ENCODE measurements around the gene LRRC1. TPM values are rescaled to one million over a fixed set of nuclear protein-coding genes. Genes with fewer than 3 reads are reported as not detected.

The LRRC1 gene
- total and polyA plus RNA-seq, 2 donors (not counting 1 experiment from before 2014, with no cell fraction given), result 3.8 to 12.1 TPM

DNA sequence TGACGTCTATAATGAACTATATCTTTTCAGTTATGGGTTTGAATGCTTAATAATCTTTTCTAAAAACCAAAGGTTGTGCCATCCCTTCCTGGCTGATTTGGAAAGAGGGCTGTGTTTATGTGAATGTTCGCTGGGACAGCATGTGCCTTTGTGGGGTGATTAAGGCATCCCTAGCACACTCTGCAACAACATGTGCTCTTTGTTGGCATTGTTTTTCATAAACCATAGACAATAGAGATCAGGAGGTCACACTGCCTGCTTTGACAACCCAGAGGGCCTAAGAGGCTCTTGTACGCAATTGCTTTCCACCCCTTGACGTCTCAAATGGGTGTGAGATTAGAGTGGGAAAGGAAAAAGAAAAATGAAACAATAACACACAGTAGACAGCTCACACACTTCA is 116.0 kb downstream of the LRRC1 start:
- Histone ChIP-seq H3K4me1 (ENCODE audit: control insufficient read depth, extremely low read depth, insufficient read depth, low read length) (no peaks in the 10 kb centered on the region), H3K27ac (ENCODE audit: insufficient read depth, low read length) (no peak overlapping the region), H3K9ac (ENCODE audit: insufficient read depth, low read length) (no peak overlapping the region), H4K20me1 (ENCODE audit: control insufficient read depth, extremely low read depth, insufficient read depth, low read length) (no peaks in the 10 kb centered on the region), H3K4me2 (ENCODE audit: extremely low read depth, insufficient read depth, low read length) (no peak overlapping the region), H3K27me3 (ENCODE audit: control insufficient read depth, insufficient read depth, low read length) (no peaks in the 10 kb centered on the region), H3K4me3 (replicated peaks in 1 of 4; ENCODE audit: control extremely low read depth in 1 of 4, insufficient read depth in 1 of 4, low read depth in 3 of 4, low read length in 4 of 4) (no peak overlapping the region), H3K9me3 (ENCODE audit: control insufficient read depth, insufficient read depth, low read depth, low read length) (no peaks in the 10 kb centered on the region), H3K36me3 (ENCODE audit: control insufficient read depth, insufficient read depth, low read length) (no peaks in the 10 kb centered on the region), H3K79me2 (ENCODE audit: control insufficient read depth, insufficient read depth, low read length) (no peaks in the 10 kb centered on the region), H2AFZ (ENCODE audit: low read length) (no peak overlapping the region)
- peak in 1 of 2 donors; percentile 47 for DNase-seq (ENCODE audit: low read depth in 2 of 2)
- TF ChIP-seq CTCF (conservative IDR thresholded peaks at IDR 0.05 in 1 of 2, IDR thresholded peaks at IDR 0.05 in 1 of 2; ENCODE audit: low read depth in 1 of 2, low read length in 2 of 2) (no peak), EZH2 (IDR thresholded peaks at IDR 0.05; ENCODE audit: low read length, missing control alignments) (no peak)

DNA sequence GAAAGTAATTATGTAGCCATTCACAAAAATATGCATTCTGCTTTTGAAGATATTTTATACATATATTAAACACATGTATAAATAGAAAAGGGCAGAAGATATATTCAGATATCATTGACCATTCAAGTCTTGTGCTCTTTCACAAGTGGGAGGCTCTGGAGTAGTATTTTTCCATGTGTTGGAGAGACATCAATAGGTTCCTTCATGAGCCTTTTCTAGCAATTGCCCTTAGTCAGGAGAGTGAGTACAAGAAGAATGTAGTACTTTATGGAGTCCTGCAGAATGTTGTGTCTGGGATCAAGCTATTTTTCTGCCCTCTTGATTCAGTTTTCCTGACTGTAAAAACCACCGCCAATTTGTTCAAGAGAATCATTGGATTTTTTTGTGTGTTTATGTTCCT is 117.9 kb downstream of the LRRC1 start:
- Histone ChIP-seq H3K4me3 (replicated peaks in 1 of 4; ENCODE audit: control extremely low read depth in 1 of 4, insufficient read depth in 1 of 4, low read depth in 3 of 4, low read length in 4 of 4) (no peak overlapping the region), H3K9ac (ENCODE audit: insufficient read depth, low read length) (no peak overlapping the region), H3K4me2 (ENCODE audit: extremely low read depth, insufficient read depth, low read length) (no peak overlapping the region), H3K9me3 (ENCODE audit: control insufficient read depth, insufficient read depth, low read depth, low read length) (no peaks in the 10 kb centered on the region), H3K79me2 (ENCODE audit: control insufficient read depth, insufficient read depth, low read length) (no peaks in the 10 kb centered on the region), H3K27ac (ENCODE audit: insufficient read depth, low read length) (no peak overlapping the region), H4K20me1 (ENCODE audit: control insufficient read depth, extremely low read depth, insufficient read depth, low read length) (no peaks in the 10 kb centered on the region), H3K4me1 (ENCODE audit: control insufficient read depth, extremely low read depth, insufficient read depth, low read length) (no peaks in the 10 kb centered on the region), H2AFZ (ENCODE audit: low read length) (no peak overlapping the region), H3K36me3 (ENCODE audit: control insufficient read depth, insufficient read depth, low read length) (no peaks in the 10 kb centered on the region), H3K27me3 (ENCODE audit: control insufficient read depth, insufficient read depth, low read length) (no peaks in the 10 kb centered on the region)
- TF ChIP-seq EZH2 (IDR thresholded peaks at IDR 0.05; ENCODE audit: low read length, missing control alignments) (no peak), CTCF (conservative IDR thresholded peaks at IDR 0.05 in 1 of 2, IDR thresholded peaks at IDR 0.05 in 1 of 2; ENCODE audit: low read depth in 1 of 2, low read length in 2 of 2) (no peak)
- no peak for DNase-seq (ENCODE audit: low read depth in 2 of 2)

- no peak for TF ChIP-seq EZH2 (IDR thresholded peaks at IDR 0.05; ENCODE audit: low read length, missing control alignments)
- no peak for TF ChIP-seq CTCF (conservative IDR thresholded peaks at IDR 0.05 in 1 of 2, IDR thresholded peaks at IDR 0.05 in 1 of 2; ENCODE audit: low read depth in 1 of 2, low read length in 2 of 2)
- H3K9ac ChIP-seq (ENCODE audit: insufficient read depth, low read length), result no peak overlapping the region
- H3K4me1 ChIP-seq (ENCODE audit: control insufficient read depth, extremely low read depth, insufficient read depth, low read length), result no peaks in the 10 kb centered on the region
- H3K79me2 ChIP-seq (ENCODE audit: control insufficient read depth, insufficient read depth, low read length), result no peaks in the 10 kb centered on the region
- H3K9me3 ChIP-seq (ENCODE audit: control insufficient read depth, insufficient read depth, low read depth, low read length), result no peaks in the 10 kb centered on the region
- H3K27me3 ChIP-seq (ENCODE audit: control insufficient read depth, insufficient read depth, low read length), result no peaks in the 10 kb centered on the region
- H3K27ac ChIP-seq (ENCODE audit: insufficient read depth, low read length), result no peak overlapping the region
- no peaks in the 10 kb centered on the region for H3K36me3 ChIP-seq (ENCODE audit: control insufficient read depth, insufficient read depth, low read length)
- no peak overlapping the region for H3K4me2 ChIP-seq (ENCODE audit: extremely low read depth, insufficient read depth, low read length)
- H4K20me1 ChIP-seq (ENCODE audit: control insufficient read depth, extremely low read depth, insufficient read depth, low read length), result no peaks in the 10 kb centered on the region
- no peak for DNase-seq (ENCODE audit: low read depth in 2 of 2)
- no peak overlapping the region for H3K4me3 ChIP-seq (replicated peaks in 1 of 4; ENCODE audit: control extremely low read depth in 1 of 4, insufficient read depth in 1 of 4, low read depth in 3 of 4, low read length in 4 of 4)
- H2AFZ ChIP-seq (ENCODE audit: low read length), result no peak overlapping the region
Observed at GRCh38 chr6:53913286-53913685, 118.5 kb downstream of the LRRC1 start.

Measured in fibroblast of lung (primary cell).